DMS114 treated with DMSO at 0.1 percent for 48 hours (cell line): ENCODE results near the gene TCF12.
"Not testable (repeated sequence)": the region's sequence is repeated elsewhere in the genome, so short reads cannot be mapped to it uniquely, and the experiment has no call there.

Experiments
- DNase-seq: peaks from one replicate; lab custom pipeline; 2025; ENCODE audit not compliant: unreplicated experiment; lab: John Stamatoyannopoulos, UW

TCF12 gene

GRCh38 chr15:56915888-56916287, 2.6 kb upstream of the TCF12 start:
- DNase-seq: no peak

- DNase-seq: no peak
Measured at GRCh38 chr15:56916825-56917477, 1.5 kb upstream of the TCF12 start.

- DNase-seq: peak; percentile 20
Measured at GRCh38 chr15:56917652-56918045, 795 bp upstream of the TCF12 start.

- DNase-seq: no peak
Measured at GRCh38 chr15:56919031-56919608, 676 bp downstream of the TCF12 start.

GRCh38 chr15:56919609-56920366, 1.3 kb downstream of the TCF12 start:
- peak; percentile 59 for DNase-seq

GRCh38 chr15:56920367-56920627, 1.9 kb downstream of the TCF12 start:
- no peak for DNase-seq

GRCh38 chr15:56923174-56923591, 4.7 kb downstream of the TCF12 start:
- no peak for DNase-seq

- DNase-seq: no peak
Measured at GRCh38 chr15:56927816-56928215, 9.4 kb downstream of the TCF12 start.

- no peak for DNase-seq
Measured at GRCh38 chr15:56929399-56929798, 11.0 kb downstream of the TCF12 start.

GRCh38 chr15:56929933-56930332, 11.5 kb downstream of the TCF12 start:
- DNase-seq: no peak

GRCh38 chr15:56930669-56931313, 12.3 kb downstream of the TCF12 start:
- no peak for DNase-seq

GRCh38 chr15:56931639-56932508, 13.4 kb downstream of the TCF12 start:
- no peak for DNase-seq

GRCh38 chr15:56932509-56932868, 14.0 kb downstream of the TCF12 start:
- not testable (repeated sequence) for DNase-seq

- DNase-seq: no peak
Measured at GRCh38 chr15:56933410-56933809, 15.0 kb downstream of the TCF12 start.

GRCh38 chr15:56933811-56934210, 15.4 kb downstream of the TCF12 start:
- DNase-seq: no peak

GRCh38 chr15:56934269-56934668, 15.8 kb downstream of the TCF12 start:
- no peak for DNase-seq

- no peak for DNase-seq
Measured at GRCh38 chr15:56936929-56937328, 18.5 kb downstream of the TCF12 start.

- no peak for DNase-seq
Measured at GRCh38 chr15:56939257-56939656, 20.8 kb downstream of the TCF12 start.

GRCh38 chr15:56940388-56940787, 21.9 kb downstream of the TCF12 start:
- DNase-seq: no peak

GRCh38 chr15:56942118-56942517, 23.7 kb downstream of the TCF12 start:
- DNase-seq: no peak

- no peak for DNase-seq
Measured at GRCh38 chr15:56943403-56943802, 25.0 kb downstream of the TCF12 start.
